Upper lobe of left lung (tissue), 6 donors: Measurements from ENCODE around the gene LPIN1. TPM values are rescaled to one million over a fixed set of nuclear protein-coding genes. Genes with fewer than 3 reads are reported as not detected.

Source experiments
- ATAC-seq, 2 donors: fragments of 200-7000 bp; cut with Tn5 transposase; one replicate each; pipeline ENCODE4 v1.9.1; 2022; ENCODE audit warnings: mild to moderate bottlenecking in 2 of 2, moderate library complexity in 2 of 2; ENCODE audit not compliant: low FRiP score in 2 of 2
- DNase-seq, 2 donors: peaks; one replicate each; pipeline ENCODE4 v3.0.0-alpha.2; 2019 to 2020
- H3K27ac ChIP-seq, 4 donors: fragments of 200-600 bp; sonication (generic); one replicate each; pipeline ENCODE4 v1.5.1; 2016 to 2019
- H3K27me3 ChIP-seq, 4 donors: fragments of 200-600 bp; sonication (generic); one replicate each; pipeline ENCODE4 v1.5.1; 2017 to 2019
- H3K36me3 ChIP-seq, 4 donors: fragments of 200-600 bp; sonication (generic); one replicate each; pipeline ENCODE4 v1.5.1; 2016 to 2019
- H3K4me1 ChIP-seq, 4 donors: fragments of 200-600 bp; sonication (generic); one replicate each; pipeline ENCODE4 v1.5.1; 2018 to 2019
- H3K4me3 ChIP-seq, 4 donors: fragments of 200-600 bp; sonication (generic); one replicate each; pipeline ENCODE4 v1.5.1; 2017 to 2019; ENCODE audit warnings: mild to moderate bottlenecking in 2 of 4, moderate library complexity in 1 of 4
- H3K9me3 ChIP-seq, 4 donors: fragments of 200-600 bp; sonication (generic); one replicate each; pipeline ENCODE4 v1.5.1; 2018 to 2019
- CTCF ChIP-seq, 6 experiments: fragments of 450-650 bp in 4 of 6; fragments of 200-600 bp in 2 of 6; sonication (generic) in 2 of 6; IDR thresholded peaks; one replicate each; pipeline ENCODE4 v1.5.1; 2016 to 2019; ENCODE audit warnings: antibody characterized with exemption in 6 of 6
- EP300 ChIP-seq, 4 donors: sonication (generic); formaldehyde crosslinking; IDR thresholded peaks; one replicate each; pipeline ENCODE4 v1.5.1; 2017; ENCODE audit warnings: antibody characterized with exemption in 4 of 4, control low read depth in 2 of 4
- POLR2A ChIP-seq, 4 donors: fragments of 450-650 bp; IDR thresholded peaks; one replicate each; pipeline ENCODE4 v1.5.1; 2016 to 2017; ENCODE audit warnings: antibody characterized with exemption in 4 of 4, mild to moderate bottlenecking in 2 of 4
- POLR2AphosphoS5 ChIP-seq, 2 donors: sonication (generic); formaldehyde crosslinking; IDR thresholded peaks; one replicate each; pipeline ENCODE4 v1.5.1; 2017; ENCODE audit warnings: antibody characterized with exemption in 2 of 2
- WGBS, 2 donors: methylation state at CpG; one replicate each; pipeline ENCODE4 v1.1.5; 2017 to 2018; 5-methylcytosine and 5-hydroxymethylcytosine counted together
- total RNA-seq, 6 donors: library from RNA; depleted of rRNA in 4 of 6; stranded (reverse); fragments of >200 nt in 4 of 6; gene quantifications; one replicate each; pipeline versions ENCODE4 v1.1.0 to v1.2.1, GENCODE V29; 2016 to 2021
- donor health status: DM: no; HTN: no; CAD: no; lungs with moderate emphysema.
- donor health status: DM: no; HTN: yes; CAD: no; lungs with severe emphysema.

LPIN1 gene
- 10 to 100 TPM; 45.9 to 87.0 (median 54.2) TPM for total RNA-seq

- no peaks in the 10 kb centered on the region for H3K9me3 ChIP-seq
- peak within 1 kb of the TSS; percentile 61 to 93 (median 74) for H3K4me3 ChIP-seq
- H3K36me3 ChIP-seq, result no peaks in the 10 kb centered on the region
- TF ChIP-seq POLR2A (IDR thresholded peaks at IDR 0.05) (peak in 3 of 4 donors; percentile 61 to 93 (median 74)), EP300 (IDR thresholded peaks at IDR 0.05) (peak in 1 of 4 donors; percentile 38), POLR2AphosphoS5 (IDR thresholded peaks at IDR 0.05) (peak; percentile 54 to 92), CTCF (IDR thresholded peaks at IDR 0.05) (peak in 5 of 6 experiments; percentile 7 to 41 (median 17))
- DNase-seq (peak; percentile 91 to 98), ATAC-seq (peak; percentile 89 to 92)
- WGBS, 2 donors, result 0% methylated on average over 11 of the region's 49 CpGs; no CpG with 5 or more reads in 1 of the 2 donors
- H3K4me1 ChIP-seq, result peaks cover 44 to 77% (median 54%) of the 10 kb centered on the region in 4 donors
- H3K27me3 ChIP-seq, result no peaks in the 10 kb centered on the region
- H3K27ac ChIP-seq, result peak within 1 kb of the TSS; percentile 77 to 86 (median 86)
Measured at GRCh38 chr2:11746376-11746806, at the start of gene LPIN1. LPIN1 (plus strand) TSS chr2:11746632; CDS start chr2:11765542, 18,910 bp downstream.

GRCh38 chr2:11696736-11697102 is 49.7 kb upstream of the LPIN1 start:
- peak in 1 of 2 donors; percentile 49 for DNase-seq

GRCh38 chr2:11697103-11697871 is 49.1 kb upstream of the LPIN1 start:
- no peaks in the 10 kb centered on the region for H3K27me3 ChIP-seq
- no peaks in the 10 kb centered on the region for H3K36me3 ChIP-seq
- H3K4me3 ChIP-seq, result no peak overlapping the region
- H3K9me3 ChIP-seq, result no peaks in the 10 kb centered on the region
- peak overlapping the region; percentile 32 to 86 (median 58) for H3K27ac ChIP-seq
- ATAC-seq (peak in 1 of 2 donors; percentile 17), DNase-seq (peak; percentile 47 to 56)
- TF ChIP-seq EP300 (IDR thresholded peaks at IDR 0.05) (no peak), POLR2A (IDR thresholded peaks at IDR 0.05) (no peak), CTCF (IDR thresholded peaks at IDR 0.05) (no peak), POLR2AphosphoS5 (IDR thresholded peaks at IDR 0.05) (no peak)
- peaks cover 13 to 22% (median 17%) of the 10 kb centered on the region in 4 donors for H3K4me1 ChIP-seq
- WGBS, 2 donors, result 43 to 53% methylated on average over 5 to 16 of the region's 16 CpGs

More at GRCh38 chr2:11696736-11697102, 49.7 kb upstream of the LPIN1 start:
- no peak for ATAC-seq
- H3K4me3 ChIP-seq, result no peak overlapping the region
- peaks cover 13 to 22% (median 17%) of the 10 kb centered on the region in 4 donors for H3K4me1 ChIP-seq
- H3K9me3 ChIP-seq, result no peaks in the 10 kb centered on the region
- H3K36me3 ChIP-seq, result no peaks in the 10 kb centered on the region
- WGBS, 2 donors, result 52 to 60% methylated on average over 8 to 9 of the region's 9 CpGs
- H3K27me3 ChIP-seq, result no peaks in the 10 kb centered on the region
- H3K27ac ChIP-seq, result no peak overlapping the region
- TF ChIP-seq POLR2AphosphoS5 (IDR thresholded peaks at IDR 0.05) (no peak), EP300 (IDR thresholded peaks at IDR 0.05) (no peak), POLR2A (IDR thresholded peaks at IDR 0.05) (no peak), CTCF (IDR thresholded peaks at IDR 0.05) (no peak)

GRCh38 chr2:11698009-11698922 is 48.2 kb upstream of the LPIN1 start:
- DNase-seq (peak; percentile 68 to 84), ATAC-seq (peak; percentile 47 to 69)
- TF ChIP-seq POLR2AphosphoS5 (IDR thresholded peaks at IDR 0.05), result peak; percentile 10 to 73
- TF ChIP-seq CTCF (IDR thresholded peaks at IDR 0.05), result no peak
- peak in 2 of 4 donors; percentile 25 to 67 for TF ChIP-seq EP300 (IDR thresholded peaks at IDR 0.05)
- H3K4me3 ChIP-seq, result no peak overlapping the region
- H3K27ac ChIP-seq, result peak overlapping the region; percentile 32 to 86 (median 58)
- WGBS, 2 donors, result 37 to 69% methylated on average over 14 to 24 of the region's 24 CpGs
- H3K27me3 ChIP-seq, result no peaks in the 10 kb centered on the region
- no peaks in the 10 kb centered on the region for H3K9me3 ChIP-seq
- peaks cover 7 to 21% (median 13%) of the 10 kb centered on the region in 4 donors for H3K4me1 ChIP-seq
- H3K36me3 ChIP-seq, result no peaks in the 10 kb centered on the region
